Bronchial epithelial cell (primary cell): ENCODE results near the gene IFT20. TPM values are rescaled to one million over a fixed set of nuclear protein-coding genes. Genes with fewer than 3 reads are reported as not detected.

ENCODE experiments used
- DNase-seq: peaks from one replicate; pipeline ENCODE4 v3.0.0-alpha.2; 2010; ENCODE audit warnings: low read depth
- FAIRE-seq: peaks from 2 replicates; lab custom pipeline; 2011; peaks lifted over from hg19 to GRCh38; lab: Jason Lieb, UNC
- H3K27me3 ChIP-seq: 2 replicates; pipeline ENCODE4 v1.5.1; 2011; ENCODE audit warnings: low read length; ENCODE audit not compliant: control insufficient read depth, insufficient read depth
- H3K36me3 ChIP-seq: 2 replicates; pipeline ENCODE4 v1.5.1; 2011; ENCODE audit warnings: low read length; ENCODE audit not compliant: control insufficient read depth, insufficient read depth
- H3K4me3 ChIP-seq: 2 replicates; pipeline ENCODE4 v1.5.1; 2011; ENCODE audit warnings: mild to moderate bottlenecking, low read depth, low read length, control low read depth
- total RNA-seq: library from RNA; depleted of rRNA; stranded (reverse); fragments of >200 nt; gene quantifications from 2 replicates; pipeline ENCODE4 v1.2.1, GENCODE V29; 2014
- TF ChIP-seq, protein P1 (sequence below): IDR thresholded peaks from 2 replicates; pipeline ENCODE4 v1.5.1; 2011; ENCODE audit warnings: mild to moderate bottlenecking, moderate library complexity, low read length, control low read depth, inconsistent platforms; ENCODE audit not compliant: insufficient read depth, severe bottlenecking

The IFT20 gene
- total RNA-seq, 1 donor from 2014 or later: 43.7 TPM

- peaks cover 34% of the 10 kb centered on the region for H3K36me3 ChIP-seq
- no peak for FAIRE-seq
Measured at GRCh38 chr17:28346199-28346580, 10.9 kb upstream of the IFT20 start.

GRCh38 chr17:28345419-28346198 is 10.3 kb upstream of the IFT20 start:
- peak; percentile 90 for FAIRE-seq
- DNase-seq: no peak
- TF ChIP-seq, protein P1, sequence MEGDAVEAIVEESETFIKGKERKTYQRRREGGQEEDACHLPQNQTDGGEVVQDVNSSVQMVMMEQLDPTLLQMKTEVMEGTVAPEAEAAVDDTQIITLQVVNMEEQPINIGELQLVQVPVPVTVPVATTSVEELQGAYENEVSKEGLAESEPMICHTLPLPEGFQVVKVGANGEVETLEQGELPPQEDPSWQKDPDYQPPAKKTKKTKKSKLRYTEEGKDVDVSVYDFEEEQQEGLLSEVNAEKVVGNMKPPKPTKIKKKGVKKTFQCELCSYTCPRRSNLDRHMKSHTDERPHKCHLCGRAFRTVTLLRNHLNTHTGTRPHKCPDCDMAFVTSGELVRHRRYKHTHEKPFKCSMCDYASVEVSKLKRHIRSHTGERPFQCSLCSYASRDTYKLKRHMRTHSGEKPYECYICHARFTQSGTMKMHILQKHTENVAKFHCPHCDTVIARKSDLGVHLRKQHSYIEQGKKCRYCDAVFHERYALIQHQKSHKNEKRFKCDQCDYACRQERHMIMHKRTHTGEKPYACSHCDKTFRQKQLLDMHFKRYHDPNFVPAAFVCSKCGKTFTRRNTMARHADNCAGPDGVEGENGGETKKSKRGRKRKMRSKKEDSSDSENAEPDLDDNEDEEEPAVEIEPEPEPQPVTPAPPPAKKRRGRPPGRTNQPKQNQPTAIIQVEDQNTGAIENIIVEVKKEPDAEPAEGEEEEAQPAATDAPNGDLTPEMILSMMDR: no peak
- Histone ChIP-seq H3K36me3 (peaks cover 33% of the 10 kb centered on the region), H3K27me3 (no peaks in the 10 kb centered on the region), H3K4me3 (no peak overlapping the region)

More at GRCh38 chr17:28346199-28346580, 10.9 kb upstream of the IFT20 start:
- Histone ChIP-seq H3K27me3 (no peaks in the 10 kb centered on the region), H3K4me3 (no peak overlapping the region)
- DNase-seq: no peak
- TF ChIP-seq, protein P1: no peak

DNA sequence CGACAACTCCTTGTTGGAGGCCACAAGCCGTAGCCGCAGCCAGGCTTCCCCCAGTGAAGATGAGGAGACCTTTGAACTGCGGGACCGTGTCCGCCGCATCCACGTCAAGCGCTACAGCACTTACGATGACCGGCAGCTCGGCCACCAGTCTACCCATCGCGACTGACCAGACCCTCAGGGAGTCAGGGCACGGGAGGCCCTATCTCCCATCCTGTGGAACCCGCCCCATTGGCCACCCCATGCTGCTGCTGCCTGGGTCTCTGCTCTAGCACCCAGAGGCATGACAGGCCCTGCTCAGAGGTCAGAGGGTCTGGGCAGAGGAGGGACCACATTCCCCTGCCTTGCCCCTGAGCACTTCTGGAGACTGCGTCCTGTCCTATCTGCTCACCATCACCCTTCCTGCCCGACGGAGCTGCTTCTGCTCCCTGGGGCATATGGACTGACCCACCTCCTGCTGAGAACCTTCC is 9.2 kb upstream of the IFT20 start:
- no peak overlapping the region for H3K4me3 ChIP-seq
- no peaks in the 10 kb centered on the region for H3K27me3 ChIP-seq
- DNase-seq (no peak), FAIRE-seq (no peak)
- TF ChIP-seq, protein P1: no peak
- peaks cover 37% of the 10 kb centered on the region for H3K36me3 ChIP-seq

DNA sequence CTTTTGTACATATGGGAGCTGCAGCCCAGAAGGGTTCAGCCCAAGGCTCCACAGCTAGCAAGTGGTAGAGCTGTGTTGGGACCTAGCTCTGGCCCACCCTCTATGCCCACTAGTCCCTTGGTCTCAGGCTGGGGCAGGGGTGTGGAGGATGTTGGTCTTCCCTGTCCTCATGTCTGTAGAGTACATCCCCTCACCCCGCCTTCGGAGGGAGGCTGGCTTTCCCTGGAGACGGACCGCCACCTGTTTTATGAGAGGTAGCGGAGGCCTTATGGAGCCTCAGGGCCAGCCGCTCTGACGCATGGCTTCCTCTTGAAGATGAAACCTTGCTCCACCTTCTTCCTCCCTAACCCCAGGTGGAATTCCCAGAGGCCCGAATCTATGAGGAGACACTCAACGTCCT is 8.7 kb upstream of the IFT20 start:
- FAIRE-seq (no peak), DNase-seq (no peak)
- Histone ChIP-seq H3K36me3 (peaks cover 39% of the 10 kb centered on the region), H3K4me3 (no peak overlapping the region), H3K27me3 (no peaks in the 10 kb centered on the region)
- TF ChIP-seq, protein P1: no peak

DNA sequence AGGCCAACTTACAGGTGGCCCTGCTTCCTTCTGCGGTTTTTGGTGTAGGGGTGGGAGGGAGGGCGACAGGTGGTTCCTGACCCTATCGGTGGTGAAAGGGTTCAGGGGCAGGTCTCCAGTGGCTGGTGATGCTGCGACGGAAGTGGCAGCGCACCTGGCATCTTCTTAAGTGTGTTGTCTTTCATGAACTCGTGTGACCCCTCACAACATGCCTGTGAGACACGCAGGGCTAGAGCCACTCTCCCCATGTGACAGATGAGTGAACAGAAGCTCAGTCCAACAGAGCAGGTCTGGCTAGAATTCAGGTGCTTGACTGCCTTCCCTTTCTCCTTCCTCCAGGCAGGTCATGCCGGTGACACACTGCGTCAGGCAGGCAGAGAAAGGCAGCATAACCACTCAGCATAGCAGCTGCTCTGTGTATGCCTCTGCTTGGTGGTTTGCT is 8.2 kb upstream of the IFT20 start:
- no peak overlapping the region for H3K4me3 ChIP-seq
- no peaks in the 10 kb centered on the region for H3K27me3 ChIP-seq
- TF ChIP-seq, protein P1: no peak
- peaks cover 38% of the 10 kb centered on the region for H3K36me3 ChIP-seq
- FAIRE-seq (no peak), DNase-seq (no peak)

- Histone ChIP-seq H3K36me3 (peaks cover 34% of the 10 kb centered on the region), H3K27me3 (no peaks in the 10 kb centered on the region)
- peak; percentile 50 for FAIRE-seq
Measured at GRCh38 chr17:28342313-28342712, 7.0 kb upstream of the IFT20 start.

More at GRCh38 chr17:28342313-28342712, 7.0 kb upstream of the IFT20 start:
- DNase-seq: no peak
- TF ChIP-seq, protein P1: no peak
- no peak overlapping the region for H3K4me3 ChIP-seq
